ENCODE results near the gene CPNE1. TPM values are rescaled to one million over a fixed set of nuclear protein-coding genes. Genes with fewer than 3 reads are reported as not detected.

The CPNE1 gene
- total and polyA plus RNA-seq, 2 donors: 43.6 to 238 TPM

DNA sequence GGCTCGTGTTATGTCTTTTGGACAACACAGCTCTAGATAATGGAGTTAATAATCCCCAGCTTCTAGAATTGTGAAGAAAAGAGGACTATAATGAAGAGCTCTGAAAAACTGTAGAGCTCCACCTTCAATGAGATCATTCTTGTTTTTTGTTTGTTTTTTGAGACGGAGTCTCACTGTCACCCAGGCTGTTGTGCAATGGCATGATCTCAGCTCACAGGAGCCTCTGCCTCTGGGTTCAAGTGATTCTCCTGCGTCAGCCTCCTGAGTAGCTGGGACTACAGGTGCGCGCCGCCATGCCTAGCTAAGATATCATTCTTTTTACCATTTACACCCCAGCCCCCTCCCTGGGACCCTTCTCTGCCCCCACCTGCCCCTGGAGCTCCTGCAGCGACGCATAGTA, 86.2 kb downstream of the CPNE1 start:
- H3K9me3 ChIP-seq (ENCODE audit: control insufficient read depth in 2 of 2, insufficient read depth in 1 of 2, low read length in 1 of 2): peaks cover 1 to 6% of the 10 kb centered on the region in 2 donors
- DNase-seq (ENCODE audit: low read depth in 6 of 9, low spot score in 9 of 9): no peak
- 96% methylated on average over 8 of the region's 8 CpGs for WGBS
- H3K27me3 ChIP-seq (ENCODE audit: control insufficient read depth in 2 of 2, insufficient read depth in 1 of 2, low read length in 1 of 2): peaks cover 0 to 2% of the 10 kb centered on the region in 2 donors
- no peak overlapping the region for H3K27ac ChIP-seq (ENCODE audit: low read depth in 1 of 2, low read length in 1 of 2)
- H3K36me3 ChIP-seq (ENCODE audit: control insufficient read depth in 2 of 2, insufficient read depth in 2 of 2, low read length in 1 of 2): no peaks in the 10 kb centered on the region
- no peaks in the 10 kb centered on the region for H3K4me1 ChIP-seq (ENCODE audit: control insufficient read depth in 2 of 2, insufficient read depth in 2 of 2, low read length in 2 of 2)
- H3K4me3 ChIP-seq (ENCODE audit: low read length in 2 of 2): no peak overlapping the region

DNA sequence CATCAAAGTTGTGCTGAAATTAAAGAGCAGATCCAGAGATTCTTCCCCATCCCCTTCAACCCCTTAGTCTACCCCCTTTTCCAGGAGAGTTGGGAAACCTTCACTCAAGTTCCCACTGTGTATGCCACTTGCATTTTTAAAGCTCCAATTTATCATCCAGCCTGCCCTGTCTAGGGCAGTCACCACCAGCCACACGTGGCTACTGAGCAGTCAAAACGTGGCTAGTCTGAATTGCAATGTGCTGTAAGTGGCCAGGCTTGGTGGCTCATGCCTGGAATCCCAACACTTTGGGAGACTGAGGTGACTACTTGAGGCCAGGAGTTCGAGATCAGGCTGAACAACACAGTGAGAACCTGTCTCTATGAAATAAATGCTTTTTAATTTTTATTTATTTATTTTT, 87.9 kb downstream of the CPNE1 start:
- H3K27me3 ChIP-seq (ENCODE audit: control insufficient read depth in 2 of 2, insufficient read depth in 1 of 2, low read length in 1 of 2): peaks cover 0 to 2% of the 10 kb centered on the region in 2 donors
- no peaks in the 10 kb centered on the region for H3K4me1 ChIP-seq (ENCODE audit: control insufficient read depth in 2 of 2, insufficient read depth in 2 of 2, low read length in 2 of 2)
- peaks cover 1 to 9% of the 10 kb centered on the region in 2 donors for H3K9me3 ChIP-seq (ENCODE audit: control insufficient read depth in 2 of 2, insufficient read depth in 1 of 2, low read length in 1 of 2)
- WGBS: 80% methylated on average over 3 of the region's 3 CpGs
- no peak overlapping the region for H3K4me3 ChIP-seq (ENCODE audit: low read length in 2 of 2)
- H3K27ac ChIP-seq (ENCODE audit: low read depth in 1 of 2, low read length in 1 of 2): no peak overlapping the region
- DNase-seq (ENCODE audit: low read depth in 6 of 9, low spot score in 9 of 9): no peak
- no peaks in the 10 kb centered on the region for H3K36me3 ChIP-seq (ENCODE audit: control insufficient read depth in 2 of 2, insufficient read depth in 2 of 2, low read length in 1 of 2)

Other genes with a start within 250 kb of the CPNE1 start
- gene GDF5, start 226.7 kb downstream of the CPNE1 start, total RNA-seq: 0.24 TPM
- gene GDF5, start 226.7 kb downstream of the CPNE1 start, polyA plus RNA-seq: 0.32 TPM
- gene CEP250, start 209.3 kb downstream of the CPNE1 start, total RNA-seq: 17.6 TPM
- 12.5 TPM for gene CEP250, start 209.3 kb downstream of the CPNE1 start, polyA plus RNA-seq
- gene C20orf173, start 135.2 kb downstream of the CPNE1 start, total RNA-seq: not detected
- gene C20orf173, start 135.2 kb downstream of the CPNE1 start, polyA plus RNA-seq: not detected
- gene ERGIC3, start 122.8 kb downstream of the CPNE1 start, total RNA-seq: 157 TPM
- gene ERGIC3, start 122.8 kb downstream of the CPNE1 start, polyA plus RNA-seq: 181 TPM
- 0.85 TPM for gene SPAG4, start 49.1 kb downstream of the CPNE1 start, total RNA-seq
- gene SPAG4, start 49.1 kb downstream of the CPNE1 start, polyA plus RNA-seq: 4.4 TPM
- 52.3 TPM for gene RBM12, start within 50 bp of the CPNE1 start, total RNA-seq
- 24.8 TPM for gene RBM12, start within 50 bp of the CPNE1 start, polyA plus RNA-seq
- gene NFS1, start 34.5 kb upstream of the CPNE1 start, total RNA-seq: 13.2 TPM
- 25.5 TPM for gene NFS1, start 34.5 kb upstream of the CPNE1 start, polyA plus RNA-seq
- gene ROMO1, start 34.5 kb upstream of the CPNE1 start, total RNA-seq: 213 TPM
- 296 TPM for gene ROMO1, start 34.5 kb upstream of the CPNE1 start, polyA plus RNA-seq
- 449 TPM for gene RBM39, start 77.4 kb upstream of the CPNE1 start, total RNA-seq
- gene RBM39, start 77.4 kb upstream of the CPNE1 start, polyA plus RNA-seq: 830 TPM
- 35.6 TPM for gene PHF20, start 107.1 kb upstream of the CPNE1 start, total RNA-seq
- gene PHF20, start 107.1 kb upstream of the CPNE1 start, polyA plus RNA-seq: 39.7 TPM